ENCODE data around the gene CD2AP.
"Not testable (repeated sequence)": the region's sequence is repeated elsewhere in the genome, so short reads cannot be mapped to it uniquely, and the experiment has no call there.

CD2AP gene

GRCh38 chr6:47438481-47439347 is 38.9 kb upstream of the CD2AP start:
- DNase-seq (ENCODE audit: low spot score): peak; percentile 68
- TF ChIP-seq, protein P1, sequence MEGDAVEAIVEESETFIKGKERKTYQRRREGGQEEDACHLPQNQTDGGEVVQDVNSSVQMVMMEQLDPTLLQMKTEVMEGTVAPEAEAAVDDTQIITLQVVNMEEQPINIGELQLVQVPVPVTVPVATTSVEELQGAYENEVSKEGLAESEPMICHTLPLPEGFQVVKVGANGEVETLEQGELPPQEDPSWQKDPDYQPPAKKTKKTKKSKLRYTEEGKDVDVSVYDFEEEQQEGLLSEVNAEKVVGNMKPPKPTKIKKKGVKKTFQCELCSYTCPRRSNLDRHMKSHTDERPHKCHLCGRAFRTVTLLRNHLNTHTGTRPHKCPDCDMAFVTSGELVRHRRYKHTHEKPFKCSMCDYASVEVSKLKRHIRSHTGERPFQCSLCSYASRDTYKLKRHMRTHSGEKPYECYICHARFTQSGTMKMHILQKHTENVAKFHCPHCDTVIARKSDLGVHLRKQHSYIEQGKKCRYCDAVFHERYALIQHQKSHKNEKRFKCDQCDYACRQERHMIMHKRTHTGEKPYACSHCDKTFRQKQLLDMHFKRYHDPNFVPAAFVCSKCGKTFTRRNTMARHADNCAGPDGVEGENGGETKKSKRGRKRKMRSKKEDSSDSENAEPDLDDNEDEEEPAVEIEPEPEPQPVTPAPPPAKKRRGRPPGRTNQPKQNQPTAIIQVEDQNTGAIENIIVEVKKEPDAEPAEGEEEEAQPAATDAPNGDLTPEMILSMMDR (IDR thresholded peaks at IDR 0.05; ENCODE audit: extremely low read depth, missing control alignments): no peak

DNA sequence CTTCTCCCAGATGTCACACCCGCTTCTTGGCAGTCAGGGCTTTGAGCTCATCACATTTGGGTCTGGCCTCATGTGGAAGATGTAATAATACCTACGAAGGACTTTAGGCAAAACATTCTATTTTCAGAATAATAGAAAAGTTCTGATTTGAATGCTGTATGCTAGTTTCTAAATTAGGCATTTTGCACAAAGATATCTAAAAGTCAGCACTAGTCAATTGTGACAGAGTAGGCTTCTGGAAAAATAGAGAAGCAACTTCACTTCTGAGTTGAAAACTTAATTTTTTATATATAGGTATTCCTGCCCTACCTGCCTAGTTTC is 38.3 kb upstream of the CD2AP start:
- DNase-seq (ENCODE audit: low spot score): peak; percentile 27
- TF ChIP-seq, protein P1 (IDR thresholded peaks at IDR 0.05; ENCODE audit: extremely low read depth, missing control alignments): no peak

DNA sequence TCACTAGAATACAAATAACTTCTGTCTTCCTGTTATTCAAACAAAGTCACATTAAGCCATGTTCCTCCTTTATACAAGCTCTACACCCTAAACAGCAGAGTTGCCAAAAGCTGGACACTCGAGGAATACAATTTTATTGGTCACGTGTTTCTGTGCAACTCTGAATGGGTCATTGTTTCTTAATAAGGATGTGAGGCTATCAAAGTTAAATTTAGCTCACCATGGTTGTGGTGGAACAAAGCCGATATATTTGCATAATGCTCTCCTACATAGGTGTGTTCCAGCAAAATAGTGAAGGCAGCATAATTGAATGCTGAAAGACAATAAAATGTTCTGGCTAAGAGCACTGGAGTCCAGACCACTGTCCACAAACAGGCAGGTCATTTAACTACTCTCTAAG is 36.9 kb upstream of the CD2AP start:
- TF ChIP-seq, protein P1 (IDR thresholded peaks at IDR 0.05; ENCODE audit: extremely low read depth, missing control alignments): no peak
- peak; percentile 49 for DNase-seq (ENCODE audit: low spot score)

GRCh38 chr6:47444964-47445363 is 32.6 kb upstream of the CD2AP start:
- not testable (repeated sequence) for DNase-seq (ENCODE audit: low spot score)

GRCh38 chr6:47446669-47447330 is 30.8 kb upstream of the CD2AP start:
- DNase-seq (ENCODE audit: low spot score): no peak
- TF ChIP-seq, protein P1 (IDR thresholded peaks at IDR 0.05; ENCODE audit: extremely low read depth, missing control alignments): no peak

DNA sequence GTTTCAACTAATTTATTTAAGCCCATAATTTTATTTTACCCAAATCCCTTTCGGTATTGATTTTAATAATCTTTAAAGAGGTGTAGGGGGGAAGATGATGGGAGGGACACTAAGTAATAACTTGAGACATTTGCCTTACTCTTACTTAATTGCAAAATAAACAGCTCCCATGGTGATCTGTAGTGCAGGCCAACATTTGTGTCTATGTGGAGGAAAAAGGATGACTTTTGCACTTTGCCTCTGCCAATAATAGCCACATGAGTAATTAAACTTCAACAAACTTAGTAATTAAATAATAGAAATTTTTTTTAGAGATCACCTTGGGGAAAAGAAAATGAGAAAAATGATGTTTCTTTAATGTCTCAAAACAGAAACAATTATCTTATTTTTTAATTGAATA is 29.9 kb upstream of the CD2AP start:
- TF ChIP-seq, protein P1 (IDR thresholded peaks at IDR 0.05; ENCODE audit: extremely low read depth, missing control alignments): no peak
- no peak for DNase-seq (ENCODE audit: low spot score)

GRCh38 chr6:47451162-47451561 is 26.4 kb upstream of the CD2AP start:
- TF ChIP-seq, protein P1 (IDR thresholded peaks at IDR 0.05; ENCODE audit: extremely low read depth, missing control alignments): no peak
- no peak for DNase-seq (ENCODE audit: low spot score)
